NCI-H524 treated with DMSO at 0.1 percent for 48 hours (cell line): Measurements from ENCODE around the gene ATXN7L1.
"Not testable (repeated sequence)": the region's sequence is repeated elsewhere in the genome, so short reads cannot be mapped to it uniquely, and the experiment has no call there.

Source experiments
- DNase-seq: peaks from one replicate; lab custom pipeline; 2025; lab: John Stamatoyannopoulos, UW

The ATXN7L1 gene

DNA sequence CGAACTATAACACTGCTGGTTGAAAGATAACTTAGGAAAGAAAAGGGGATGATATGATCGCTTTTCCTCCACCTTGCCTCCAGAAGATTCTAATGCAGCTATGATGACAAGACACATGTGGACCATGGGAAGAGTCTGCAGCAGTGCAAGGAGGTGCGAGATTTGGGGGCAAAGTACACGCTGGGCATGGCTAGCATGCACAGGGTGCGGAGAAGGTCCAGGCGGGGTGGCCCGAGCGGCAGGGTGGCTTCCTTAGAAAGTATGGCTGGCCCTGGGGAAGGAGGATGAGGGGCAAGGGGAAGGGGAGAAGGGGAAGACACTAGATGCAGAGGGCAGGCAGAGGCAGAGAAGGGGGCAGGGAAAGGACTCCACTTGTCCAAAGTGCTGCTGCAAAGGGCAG, 15.6 kb downstream of the ATXN7L1 start:
- DNase-seq, result no peak

DNA sequence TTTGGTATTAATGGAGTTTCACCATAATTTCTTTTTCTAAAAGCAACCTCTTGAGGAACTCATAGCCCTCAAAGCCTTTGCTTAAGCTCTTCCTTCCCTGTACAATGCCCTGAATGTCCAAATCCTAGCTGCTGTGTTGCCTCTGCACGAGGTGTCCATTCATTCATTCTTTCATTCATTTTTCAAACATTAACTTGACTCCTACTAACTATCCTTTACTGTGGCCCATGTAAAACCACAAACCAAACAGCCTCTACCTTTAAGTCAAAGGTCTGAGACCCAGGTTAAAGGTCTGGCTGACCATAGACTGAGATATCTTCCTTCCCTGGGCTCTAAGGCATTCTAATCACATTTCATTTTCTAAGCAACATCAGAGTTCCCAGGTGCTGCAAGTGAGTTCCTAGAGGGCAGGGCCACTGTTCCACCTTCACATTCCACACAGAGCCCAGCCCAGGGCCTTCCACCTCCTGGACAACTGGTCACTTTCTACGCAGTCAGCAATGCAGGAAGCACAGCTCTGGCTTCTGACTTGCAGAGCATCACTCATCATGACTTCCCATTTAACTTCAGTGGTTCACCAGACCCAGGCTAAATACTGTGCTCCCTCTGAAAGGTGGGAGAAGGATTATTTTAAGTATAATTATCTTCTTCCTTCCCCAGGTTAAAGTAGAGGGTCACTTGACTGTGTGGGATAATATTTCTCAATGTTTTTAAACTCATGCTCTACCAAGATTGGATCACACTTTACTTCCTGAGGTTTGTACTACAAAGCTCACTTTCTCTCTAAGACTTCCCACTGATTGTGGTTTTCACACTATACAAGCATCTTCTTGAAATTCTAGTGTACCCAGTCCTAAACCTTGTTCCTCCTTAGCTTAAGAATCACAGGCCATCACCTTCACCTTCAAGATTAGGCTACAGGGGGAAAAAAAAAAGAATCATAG, 19.1 kb downstream of the ATXN7L1 start:
- no peak for DNase-seq

DNA sequence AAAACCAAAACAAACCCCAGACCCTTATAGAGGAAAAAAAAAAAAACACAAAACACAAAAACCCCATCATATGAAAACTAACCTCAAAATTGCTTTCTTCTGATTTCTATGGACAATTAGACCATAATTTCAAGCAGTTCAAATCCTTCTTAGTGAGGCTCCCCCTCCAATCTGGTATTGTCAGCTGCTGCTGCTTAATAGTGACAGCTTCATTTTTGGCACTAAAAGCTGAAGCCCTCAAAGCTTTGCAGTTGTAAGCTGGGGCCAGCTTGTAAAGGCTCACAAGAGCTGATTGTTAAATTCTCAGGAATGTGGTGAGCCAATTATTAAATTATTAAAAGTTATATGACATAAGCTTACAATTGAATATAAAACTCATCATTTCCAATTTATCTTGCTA, 21.9 kb downstream of the ATXN7L1 start:
- DNase-seq, result peak; percentile 44

DNA sequence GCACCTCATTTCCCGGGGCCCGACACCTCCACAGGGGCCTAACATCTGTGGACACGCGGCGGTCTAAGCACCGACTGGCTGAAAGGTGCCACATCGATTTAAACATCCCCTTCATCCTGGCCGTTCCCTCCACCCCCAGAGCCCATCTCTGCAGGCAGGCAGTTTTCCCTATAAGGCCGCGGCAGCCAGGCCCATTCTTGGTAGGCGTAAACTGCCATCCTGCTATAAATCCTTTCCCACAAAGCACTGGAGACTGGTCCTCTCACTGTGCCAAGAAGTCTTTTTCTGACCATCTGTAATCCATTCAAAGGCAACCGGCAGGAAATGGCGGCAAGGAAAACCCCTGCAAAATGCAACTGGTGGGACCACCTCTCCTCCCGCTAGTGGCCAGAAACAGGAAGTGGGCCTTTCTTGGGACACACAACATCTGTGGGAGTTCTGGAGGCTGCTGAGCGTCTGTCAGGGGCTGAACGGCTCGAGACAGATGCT, 22.4 kb downstream of the ATXN7L1 start:
- DNase-seq, result peak; percentile 82

DNA sequence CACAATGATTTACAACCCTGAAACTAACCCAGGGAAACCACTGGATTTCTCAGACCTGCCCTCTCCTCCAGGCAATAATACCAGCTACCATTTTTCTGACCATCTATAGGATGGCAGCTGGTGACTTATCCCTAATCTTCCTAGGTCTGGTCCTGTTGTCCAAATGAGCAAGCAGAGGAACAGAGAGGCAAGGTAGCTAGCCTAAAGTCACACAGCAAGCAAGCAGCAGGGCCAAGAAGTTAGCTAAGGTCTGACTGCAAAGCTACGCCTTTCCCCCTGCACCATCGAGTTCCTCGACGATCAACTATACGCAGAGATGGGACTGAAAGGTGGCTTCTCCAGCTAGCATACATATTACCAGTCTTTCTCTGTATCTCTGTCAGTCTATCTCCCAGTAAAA, 25.3 kb downstream of the ATXN7L1 start:
- no peak for DNase-seq

DNA sequence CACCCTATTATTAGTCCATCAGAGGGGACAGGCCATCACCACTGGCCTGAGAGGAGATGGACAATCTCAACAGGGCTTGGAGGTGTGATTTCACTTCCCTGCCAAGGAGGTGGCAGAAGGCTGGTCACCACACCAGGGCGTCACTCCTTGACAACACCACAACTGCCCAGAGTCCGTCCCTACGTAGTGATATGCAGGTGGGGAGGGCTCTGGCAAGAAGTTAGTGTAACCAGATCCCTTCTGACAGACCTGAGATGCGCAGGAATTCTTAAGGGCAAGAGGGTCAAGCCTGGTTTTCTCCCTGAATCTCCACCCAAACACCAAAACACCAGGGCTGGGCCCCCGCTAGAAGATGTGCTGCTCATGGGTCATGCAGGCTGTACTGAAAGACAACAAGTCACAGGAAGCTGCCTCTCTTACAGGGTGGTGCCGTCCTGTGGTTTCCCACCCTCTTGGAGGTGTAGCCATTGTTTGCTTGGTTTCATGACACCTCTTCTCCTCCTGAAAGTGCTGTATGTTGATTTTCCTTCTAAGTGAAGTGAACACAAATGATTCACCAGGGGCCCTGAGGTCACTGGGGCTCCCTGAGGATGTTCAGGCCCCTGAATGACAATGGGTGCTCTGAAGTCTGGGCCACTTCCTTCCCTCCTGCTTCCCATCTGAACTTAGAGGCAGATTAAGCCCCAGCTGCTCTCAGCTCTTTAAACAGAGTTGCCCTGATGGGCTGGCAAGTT, 27.1 kb downstream of the ATXN7L1 start:
- no peak for DNase-seq

DNA sequence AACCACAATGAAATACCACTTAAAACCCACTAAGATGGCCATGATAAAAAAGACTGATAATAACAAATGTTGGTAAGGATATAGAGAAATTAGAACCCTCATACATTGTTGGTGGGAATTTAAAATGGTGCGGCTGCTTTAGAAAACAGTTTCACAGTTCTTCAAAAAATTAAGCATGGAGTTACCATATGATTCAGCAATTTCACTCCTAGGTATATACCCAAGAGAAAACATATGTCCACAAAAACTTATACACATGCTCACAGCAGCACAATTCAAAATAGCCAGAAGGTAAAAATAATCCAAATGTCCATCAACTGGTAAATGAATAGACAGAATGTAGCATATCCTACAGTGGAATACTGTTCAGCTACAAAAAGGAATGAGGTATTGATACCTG, 30.0 kb downstream of the ATXN7L1 start:
- DNase-seq, result no peak

DNA sequence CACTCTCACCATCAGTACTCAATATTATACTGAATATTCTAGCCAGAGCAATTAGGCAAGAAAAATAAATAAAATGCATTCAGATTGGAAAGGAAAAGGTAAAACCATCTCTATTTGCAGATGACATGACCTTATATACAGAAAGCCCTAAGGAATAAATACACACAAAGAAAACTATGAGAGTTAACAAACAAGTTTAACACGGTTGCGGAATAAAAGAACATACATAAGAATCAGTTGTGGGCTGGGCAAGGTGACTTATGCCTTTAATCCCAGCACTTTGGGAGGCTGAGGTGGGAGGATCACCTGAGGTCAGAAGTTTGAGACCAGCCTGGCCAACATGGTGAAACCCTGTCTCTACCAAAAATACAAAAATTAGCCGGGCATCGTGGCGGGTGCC, 31.7 kb downstream of the ATXN7L1 start:
- DNase-seq, result not testable (repeated sequence)

DNA sequence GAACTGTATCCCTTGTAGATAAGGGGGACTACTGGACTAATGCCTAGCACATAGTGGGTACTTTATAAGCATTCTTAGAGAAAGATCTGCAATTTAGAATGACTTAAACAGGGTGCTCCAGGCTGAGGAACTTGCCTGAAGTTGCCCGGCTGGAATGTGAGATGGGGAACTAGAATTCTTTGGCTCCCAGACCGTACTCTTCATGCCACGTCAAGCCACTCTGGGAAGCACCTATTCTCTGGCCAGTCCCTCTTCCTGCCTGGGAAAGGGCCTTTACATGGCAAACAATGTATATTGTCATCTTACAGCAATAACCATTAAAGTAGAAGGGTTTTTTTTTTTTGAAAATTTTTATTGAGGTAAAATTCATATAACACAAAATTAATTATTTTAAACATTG, 34.5 kb downstream of the ATXN7L1 start:
- no peak for DNase-seq

DNA sequence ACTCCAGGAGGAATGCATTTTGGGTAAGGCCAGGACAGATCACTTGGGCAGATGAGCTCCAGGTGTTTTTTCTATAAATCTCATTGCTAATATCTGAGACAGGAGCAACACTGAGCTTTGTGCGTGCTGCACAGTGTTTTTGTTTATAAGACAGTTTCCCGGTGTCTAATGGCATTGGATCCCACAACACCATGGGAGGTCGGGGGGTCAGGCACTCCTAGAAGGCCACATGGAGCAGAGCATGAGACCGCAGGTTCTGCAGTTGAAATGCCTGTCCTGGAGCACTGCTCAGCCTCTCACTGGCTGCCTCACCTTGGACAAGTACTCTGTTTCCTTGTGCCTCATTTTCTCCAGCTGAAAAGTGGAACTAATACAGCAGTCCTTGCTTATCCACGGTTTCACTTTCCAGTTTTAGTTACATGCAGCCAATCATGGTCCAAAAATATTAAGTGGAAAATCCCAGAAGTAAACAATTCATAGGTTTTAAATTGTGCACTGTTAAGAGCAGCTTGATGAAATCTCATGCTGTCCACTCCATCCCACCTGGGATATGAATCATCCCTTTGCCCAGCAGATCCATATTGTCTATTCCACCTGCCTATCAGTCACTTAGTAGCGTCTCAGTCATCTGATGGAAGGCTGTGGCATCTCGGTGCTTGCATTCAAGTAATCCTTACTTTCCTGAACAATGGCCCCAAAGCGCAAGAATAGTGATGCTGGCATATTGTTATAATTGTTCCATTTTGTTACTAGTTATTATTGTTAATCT, 35.2 kb downstream of the ATXN7L1 start:
- no peak for DNase-seq

DNA sequence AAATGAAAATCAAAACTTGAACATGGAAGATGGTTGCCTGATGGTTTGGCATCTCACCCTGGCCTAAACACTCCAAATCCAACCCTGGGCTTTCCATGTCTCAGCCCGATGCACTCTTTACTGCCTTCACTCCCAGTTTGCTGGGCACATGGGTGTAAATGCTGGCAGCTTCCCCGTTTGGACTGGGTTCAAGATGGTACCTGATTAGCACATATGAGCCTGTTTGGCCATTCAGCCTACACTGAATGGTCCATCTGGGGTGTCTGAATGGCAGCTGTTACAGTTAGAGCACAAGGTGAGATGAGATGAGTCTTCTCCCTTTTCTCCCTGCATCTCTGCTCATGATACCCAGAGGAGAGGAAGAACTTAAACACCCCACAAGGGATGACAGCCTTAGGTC, 37.1 kb downstream of the ATXN7L1 start:
- DNase-seq, result no peak

DNA sequence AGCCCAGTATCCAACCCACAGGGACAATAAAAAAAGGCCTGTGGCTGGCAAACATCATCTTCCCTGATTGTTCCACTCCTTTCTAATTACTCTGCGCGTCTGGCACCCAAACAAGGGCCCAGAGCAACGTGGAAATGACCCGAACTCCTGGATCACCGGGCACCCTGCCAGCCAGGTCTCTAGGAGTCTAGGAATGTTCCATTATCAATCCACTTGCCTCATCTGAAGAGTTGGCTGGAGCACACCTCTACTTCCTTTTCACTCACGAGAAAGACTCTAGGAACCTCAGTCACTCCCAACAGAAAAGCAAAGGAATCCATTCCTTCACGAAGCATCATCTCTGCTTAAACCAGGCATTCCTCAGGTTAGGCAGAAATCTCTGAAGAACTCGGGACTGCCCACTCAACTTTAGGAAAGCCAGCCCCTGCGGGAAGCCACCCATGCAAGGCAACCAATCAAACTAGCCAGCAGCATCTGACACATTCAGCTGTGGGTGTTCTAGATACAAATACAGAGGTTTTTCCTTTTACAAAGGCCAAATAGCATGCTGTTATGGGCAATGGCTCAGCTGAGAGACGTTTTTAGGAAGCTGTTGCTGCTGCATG, 37.7 kb downstream of the ATXN7L1 start:
- DNase-seq, result no peak

DNA sequence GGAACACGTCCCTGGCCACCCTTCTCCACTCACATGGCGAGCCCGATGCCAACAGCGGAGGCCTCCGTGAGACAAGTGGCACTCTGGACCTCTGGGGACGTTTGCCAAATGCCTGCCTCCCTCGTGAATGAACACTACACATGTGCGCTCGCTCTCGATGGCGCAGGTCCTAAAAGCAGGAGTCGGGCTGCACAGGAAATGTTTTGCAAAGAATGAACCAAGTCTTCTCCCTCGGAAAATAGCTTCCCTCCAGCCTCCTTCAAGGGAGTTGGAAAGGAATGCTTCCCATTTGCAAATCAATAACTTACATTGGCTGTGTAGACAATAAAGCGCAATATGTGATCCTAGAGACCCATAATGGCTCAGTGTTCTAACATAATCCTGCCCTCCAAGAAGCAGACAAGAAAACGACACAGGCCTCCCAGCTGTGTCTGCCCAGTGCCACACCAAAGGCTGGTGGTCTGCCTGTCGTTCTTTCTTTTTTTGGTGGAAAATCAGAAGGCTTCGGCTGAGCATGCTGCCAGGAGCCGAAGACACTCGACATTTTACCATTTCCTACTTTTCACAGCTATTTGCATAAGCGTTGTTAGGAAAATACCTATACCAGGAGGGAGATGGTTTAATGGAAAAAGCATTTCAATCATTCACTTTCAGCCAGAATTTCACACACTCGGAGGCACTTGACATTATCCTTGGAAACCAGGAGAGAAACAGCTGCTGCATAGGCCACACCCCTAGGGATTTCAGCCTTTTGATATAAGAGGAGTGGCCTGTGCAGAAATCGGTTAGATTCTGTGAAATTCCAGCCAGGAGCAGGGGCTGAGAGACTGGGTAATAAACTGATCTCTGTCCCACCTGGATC, 38.4 kb downstream of the ATXN7L1 start:
- peak; percentile 30 for DNase-seq

DNA sequence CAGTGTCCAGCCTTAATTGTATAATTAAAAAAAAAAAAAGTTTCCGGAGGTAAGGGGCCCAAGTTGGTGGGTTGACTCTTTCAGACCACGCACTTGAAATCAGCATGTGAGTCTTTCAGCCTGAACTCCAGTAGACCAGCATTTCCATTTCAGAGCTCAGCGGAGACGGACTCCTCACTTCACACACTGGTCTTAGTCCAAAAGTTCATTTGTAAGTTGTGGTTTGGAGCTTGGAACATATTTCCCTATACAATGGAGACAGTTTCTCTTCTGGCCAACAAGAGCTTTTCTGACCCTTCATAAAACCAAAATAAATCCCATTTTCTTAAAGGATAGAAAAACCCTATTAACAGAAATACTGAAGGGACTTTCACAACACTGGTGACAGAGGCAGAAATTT, 41.0 kb downstream of the ATXN7L1 start:
- no peak for DNase-seq

DNA sequence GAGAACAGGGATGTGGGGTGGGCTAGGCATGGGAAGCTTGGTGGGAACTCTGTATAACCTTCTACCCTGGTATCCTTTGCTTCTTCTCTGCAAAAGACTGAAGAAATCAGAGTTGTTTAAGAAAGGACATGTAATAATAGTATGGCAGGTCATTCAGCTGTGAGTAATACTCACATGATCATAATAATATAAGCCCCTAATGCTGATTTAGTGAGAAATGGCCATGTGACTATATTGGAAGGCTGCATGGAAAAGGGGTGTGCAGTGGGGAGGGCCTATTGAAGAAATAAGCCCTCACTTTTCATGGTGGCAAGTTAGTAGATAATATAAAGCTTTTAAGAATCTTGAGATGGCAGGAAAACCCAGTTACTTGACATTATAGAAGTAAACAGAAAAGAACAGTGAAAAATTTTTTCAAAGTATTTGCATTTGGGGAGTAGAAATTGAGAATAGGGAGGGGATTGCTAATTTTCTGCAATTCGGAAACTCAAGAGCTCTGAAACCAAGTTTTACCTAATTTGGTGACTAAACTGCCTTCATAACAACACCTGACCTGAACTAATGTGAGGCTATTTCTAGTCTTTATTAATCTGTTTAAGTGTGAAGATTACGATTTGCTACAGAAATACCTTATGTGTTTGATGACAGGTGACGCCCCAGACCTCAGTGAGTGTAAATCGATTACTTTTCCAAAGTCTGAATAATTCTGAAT, 44.4 kb downstream of the ATXN7L1 start:
- no peak for DNase-seq

DNA sequence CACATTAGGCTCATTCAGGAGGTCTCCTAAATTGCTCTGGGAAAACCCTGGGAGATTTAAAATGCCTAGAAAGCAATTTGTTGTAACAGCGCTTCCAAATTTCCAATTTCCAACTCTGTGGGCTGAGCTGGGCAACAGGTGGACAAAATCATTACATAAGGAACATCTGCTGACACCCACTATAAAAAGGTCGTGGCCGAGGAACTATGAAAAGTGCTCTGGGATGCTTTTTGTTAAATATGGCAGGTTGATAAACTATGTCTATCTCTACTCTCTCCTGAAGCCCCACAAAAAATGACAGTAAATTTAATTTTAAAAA, 45.1 kb downstream of the ATXN7L1 start:
- DNase-seq, result no peak

DNA sequence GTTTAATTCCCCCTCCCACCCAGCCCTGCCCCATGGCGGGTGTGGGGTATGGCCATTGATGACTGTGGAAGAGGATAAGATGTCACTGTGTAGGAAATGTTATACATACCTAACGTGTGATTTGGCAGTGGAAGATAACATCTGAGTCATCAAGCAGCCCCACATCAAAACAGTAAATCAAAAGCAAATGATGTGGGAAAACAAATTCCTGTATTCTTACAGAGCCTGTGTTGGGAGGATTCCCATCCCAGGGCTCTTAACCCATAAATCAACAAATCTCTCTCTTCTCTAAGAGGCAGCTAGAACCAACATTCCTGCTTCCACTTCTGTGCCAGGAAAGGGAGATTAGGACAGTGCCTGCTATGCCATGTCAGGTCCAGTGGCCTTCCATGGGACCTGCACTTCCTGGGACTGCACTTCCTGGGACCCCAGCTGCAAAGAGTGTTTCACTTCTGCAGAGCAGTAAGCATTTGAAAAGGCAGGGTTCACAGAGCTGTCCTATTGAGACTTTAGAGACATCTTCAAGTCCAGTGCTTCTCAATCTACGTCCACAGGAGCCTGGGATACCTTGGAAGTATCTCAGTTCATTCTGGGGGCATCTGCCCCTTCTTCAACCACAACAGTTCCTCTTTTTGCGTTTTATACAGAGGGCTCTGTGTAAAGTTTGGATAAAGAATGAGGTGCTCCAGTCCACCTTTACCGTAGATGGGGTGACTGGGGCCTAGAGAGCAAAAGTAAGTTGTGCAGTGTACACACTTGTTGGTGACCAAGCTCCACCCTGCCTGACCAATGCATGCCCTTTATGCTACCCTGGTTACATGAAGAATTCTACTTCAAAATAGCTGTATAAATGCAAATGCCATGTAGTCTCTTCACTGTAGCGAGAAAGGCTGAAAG, 45.7 kb downstream of the ATXN7L1 start:
- no peak for DNase-seq

DNA sequence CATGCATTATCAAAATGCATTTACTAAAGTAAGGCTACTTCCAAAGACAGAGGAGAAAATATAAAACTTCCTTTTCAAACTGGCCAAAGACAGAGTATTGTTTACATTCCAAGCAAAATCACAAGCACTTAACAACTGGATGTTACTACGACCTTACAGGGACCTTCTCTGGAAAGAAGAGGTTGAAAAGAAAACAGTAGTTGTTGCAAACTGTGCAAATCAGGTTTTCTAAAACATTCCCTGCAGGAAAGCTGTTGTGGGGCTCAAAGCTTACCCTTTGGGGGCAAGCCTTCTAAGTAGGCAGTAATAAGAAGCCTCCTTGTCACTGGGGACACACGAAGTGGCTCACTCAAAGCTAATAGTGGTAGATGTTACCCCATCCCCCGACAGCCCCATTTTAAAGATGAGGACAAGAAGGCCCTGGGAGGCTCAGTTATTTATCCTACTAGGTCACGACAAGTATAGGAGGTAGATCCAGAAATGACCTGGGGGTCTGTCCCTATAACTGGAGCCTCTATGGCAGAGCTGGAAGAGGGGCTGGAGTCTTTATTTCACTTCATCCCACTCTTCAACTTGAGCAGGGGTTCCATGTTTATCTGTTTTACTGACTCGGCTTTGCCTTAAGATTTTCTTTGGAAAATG, 46.6 kb downstream of the ATXN7L1 start:
- DNase-seq, result no peak

DNA sequence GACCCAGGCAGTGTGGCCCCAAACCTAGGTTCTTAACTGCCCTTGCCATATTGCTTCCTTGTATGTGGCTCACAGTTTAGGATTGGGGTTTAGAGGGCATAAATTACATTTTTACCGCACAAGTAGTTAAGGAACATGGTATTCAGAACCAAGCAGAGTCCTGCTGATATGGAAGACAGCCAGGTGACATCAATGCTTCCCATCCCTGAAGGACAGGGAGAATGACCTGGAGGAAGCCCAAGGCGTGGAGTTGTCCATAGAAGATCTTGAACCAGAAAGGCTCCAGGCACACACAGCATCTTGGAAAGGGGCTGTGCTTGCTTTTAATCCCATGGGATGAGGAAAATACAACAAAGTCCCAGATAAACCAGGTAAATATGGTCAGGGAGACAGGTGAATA, 48.3 kb downstream of the ATXN7L1 start:
- no peak for DNase-seq
